ENCODE results near the gene TIMM50.
"Not testable (repeated sequence)": the region's sequence is repeated elsewhere in the genome, so short reads cannot be mapped to it uniquely, and the experiment has no call there.

DNA sequence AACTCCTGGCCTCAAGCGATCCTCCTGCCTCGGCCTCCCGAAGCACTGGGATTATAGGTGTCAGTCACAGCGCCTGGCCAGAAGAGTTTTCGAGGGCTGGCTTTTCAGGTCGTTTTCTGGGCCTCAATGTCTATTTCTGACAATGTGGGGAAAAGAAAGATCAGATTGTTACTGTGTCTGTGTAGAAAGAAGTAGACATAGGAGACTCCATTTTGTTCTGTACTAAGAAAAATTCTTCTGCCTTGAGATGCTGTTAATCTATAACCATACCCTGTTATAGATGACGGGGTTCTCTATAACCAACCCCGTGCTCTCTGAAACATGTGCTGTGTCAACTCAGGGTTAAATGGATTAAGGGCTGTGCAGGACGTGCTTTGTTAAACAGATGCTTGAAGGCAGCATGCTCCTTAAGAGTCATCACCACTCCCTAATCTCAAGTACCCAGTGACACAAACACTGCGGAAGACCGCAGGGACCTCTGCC, 1.3 kb upstream of the TIMM50 start:
- not testable (repeated sequence) for TF ChIP-seq POLR2AphosphoS5, POLR2A (IDR thresholded peaks at IDR 0.05)
- TF ChIP-seq, protein P1, sequence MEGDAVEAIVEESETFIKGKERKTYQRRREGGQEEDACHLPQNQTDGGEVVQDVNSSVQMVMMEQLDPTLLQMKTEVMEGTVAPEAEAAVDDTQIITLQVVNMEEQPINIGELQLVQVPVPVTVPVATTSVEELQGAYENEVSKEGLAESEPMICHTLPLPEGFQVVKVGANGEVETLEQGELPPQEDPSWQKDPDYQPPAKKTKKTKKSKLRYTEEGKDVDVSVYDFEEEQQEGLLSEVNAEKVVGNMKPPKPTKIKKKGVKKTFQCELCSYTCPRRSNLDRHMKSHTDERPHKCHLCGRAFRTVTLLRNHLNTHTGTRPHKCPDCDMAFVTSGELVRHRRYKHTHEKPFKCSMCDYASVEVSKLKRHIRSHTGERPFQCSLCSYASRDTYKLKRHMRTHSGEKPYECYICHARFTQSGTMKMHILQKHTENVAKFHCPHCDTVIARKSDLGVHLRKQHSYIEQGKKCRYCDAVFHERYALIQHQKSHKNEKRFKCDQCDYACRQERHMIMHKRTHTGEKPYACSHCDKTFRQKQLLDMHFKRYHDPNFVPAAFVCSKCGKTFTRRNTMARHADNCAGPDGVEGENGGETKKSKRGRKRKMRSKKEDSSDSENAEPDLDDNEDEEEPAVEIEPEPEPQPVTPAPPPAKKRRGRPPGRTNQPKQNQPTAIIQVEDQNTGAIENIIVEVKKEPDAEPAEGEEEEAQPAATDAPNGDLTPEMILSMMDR (IDR thresholded peaks at IDR 0.05), result not testable (repeated sequence)

Measured in prostate gland (tissue), 2 donors.